Loucy (cell line): ENCODE measurements around the gene BST1.

ENCODE experiments used
- H2AFZ ChIP-seq: fragments of 200-600 bp; sonication (generic); 2 replicates; pipeline ENCODE4 v1.6.0; 2016; ENCODE audit warnings: antibody characterized with exemption, mild to moderate bottlenecking, low read length, moderate library complexity
- H3F3A ChIP-seq: fragments of 200-600 bp; 2 replicates; pipeline ENCODE4 v1.6.0; 2016; ENCODE audit warnings: antibody characterized with exemption, low read depth, mild to moderate bottlenecking
- H3K27me3 ChIP-seq: fragments of 200-600 bp; sonication (generic); 2 replicates; pipeline ENCODE4 v1.6.1; 2014; ENCODE audit warnings: low read length, mild to moderate bottlenecking; ENCODE audit not compliant: insufficient read depth, poor library complexity, severe bottlenecking
- H3K36me3 ChIP-seq: fragments of 200-600 bp; sonication (generic); 2 replicates; pipeline ENCODE4 v1.6.1; 2016; ENCODE audit warnings: low read length; ENCODE audit not compliant: insufficient read depth
- H3K4me1 ChIP-seq: fragments of 200-600 bp; sonication (generic); 2 replicates; pipeline ENCODE4 v1.5.1; 2014; ENCODE audit warnings: low read length, mild to moderate bottlenecking; ENCODE audit not compliant: insufficient read depth, poor library complexity, severe bottlenecking
- H3K4me2 ChIP-seq: fragments of 200-600 bp; sonication (generic); 2 replicates; pipeline ENCODE4 v1.6.0; 2014; ENCODE audit warnings: antibody characterized with exemption, low read length, low read depth, mild to moderate bottlenecking; ENCODE audit not compliant: poor library complexity, severe bottlenecking
- H3K4me3 ChIP-seq: fragments of 200-600 bp; sonication (generic); 2 replicates; pipeline ENCODE4 v1.5.1; 2014; ENCODE audit warnings: low read length, mild to moderate bottlenecking, mixed read lengths; ENCODE audit not compliant: poor library complexity, severe bottlenecking
- H3K79me2 ChIP-seq: fragments of 200-600 bp; sonication (generic); 2 replicates; pipeline ENCODE4 v1.6.1; 2014; ENCODE audit warnings: low read length; ENCODE audit not compliant: insufficient read depth
- H3K9ac ChIP-seq: fragments of 200-600 bp; sonication (generic); 2 replicates; pipeline ENCODE4 v1.6.0; 2014; ENCODE audit warnings: mild to moderate bottlenecking, low read depth, low read length, moderate library complexity; ENCODE audit not compliant: poor library complexity, severe bottlenecking
- H3K9me2 ChIP-seq: fragments of 200-600 bp; sonication (generic); replicated peaks from 2 replicates; pipeline ENCODE4 v1.6.1; 2016; ENCODE audit warnings: low read depth, low read length, mixed read lengths
- H3K9me3 ChIP-seq: fragments of 200-600 bp; sonication (generic); 2 replicates; pipeline ENCODE4 v1.6.1; 2014; ENCODE audit warnings: mild to moderate bottlenecking, antibody characterized with exemption, low read length, low read depth; ENCODE audit not compliant: insufficient read depth
- H4K20me1 ChIP-seq: fragments of 200-600 bp; sonication (generic); 2 replicates; pipeline ENCODE4 v1.6.0; 2014; ENCODE audit warnings: antibody characterized with exemption, low read length, mild to moderate bottlenecking; ENCODE audit not compliant: insufficient read depth, poor library complexity, severe bottlenecking
- EZH2phosphoT487 ChIP-seq: fragments of 200-600 bp; IDR thresholded peaks from 2 replicates; pipeline ENCODE4 v1.6.1; 2018; ENCODE audit warnings: antibody characterized with exemption, mild to moderate bottlenecking, moderate library complexity, borderline replicate concordance
- TF ChIP-seq, protein P1 (sequence below): fragments of 200-600 bp; sonication (generic); conservative IDR thresholded peaks from 2 replicates; pipeline ENCODE4 v1.5.1; 2014; ENCODE audit warnings: mild to moderate bottlenecking, antibody characterized with exemption, low read length

The BST1 gene

DNA sequence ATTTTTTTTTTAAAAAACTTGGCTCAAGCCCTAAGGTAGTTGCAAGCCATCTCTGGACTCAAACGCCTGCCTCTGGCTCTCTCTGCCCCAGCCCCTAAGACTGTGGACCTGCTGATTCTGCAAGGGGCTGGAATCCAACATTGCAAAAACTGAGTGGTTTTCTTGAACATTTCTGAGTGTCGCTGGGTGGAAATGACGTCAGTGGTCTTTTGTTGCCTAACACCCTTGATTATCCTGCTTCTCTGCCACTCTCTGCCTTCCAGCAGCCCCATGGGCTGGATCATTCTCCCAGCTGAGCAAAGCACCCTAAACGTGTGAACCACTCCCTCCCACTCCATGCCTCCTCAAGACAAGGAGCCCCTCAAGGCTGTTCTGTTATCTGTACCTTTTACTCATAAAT lies 16.6 kb downstream of the BST1 start:
- TF ChIP-seq, protein P1, sequence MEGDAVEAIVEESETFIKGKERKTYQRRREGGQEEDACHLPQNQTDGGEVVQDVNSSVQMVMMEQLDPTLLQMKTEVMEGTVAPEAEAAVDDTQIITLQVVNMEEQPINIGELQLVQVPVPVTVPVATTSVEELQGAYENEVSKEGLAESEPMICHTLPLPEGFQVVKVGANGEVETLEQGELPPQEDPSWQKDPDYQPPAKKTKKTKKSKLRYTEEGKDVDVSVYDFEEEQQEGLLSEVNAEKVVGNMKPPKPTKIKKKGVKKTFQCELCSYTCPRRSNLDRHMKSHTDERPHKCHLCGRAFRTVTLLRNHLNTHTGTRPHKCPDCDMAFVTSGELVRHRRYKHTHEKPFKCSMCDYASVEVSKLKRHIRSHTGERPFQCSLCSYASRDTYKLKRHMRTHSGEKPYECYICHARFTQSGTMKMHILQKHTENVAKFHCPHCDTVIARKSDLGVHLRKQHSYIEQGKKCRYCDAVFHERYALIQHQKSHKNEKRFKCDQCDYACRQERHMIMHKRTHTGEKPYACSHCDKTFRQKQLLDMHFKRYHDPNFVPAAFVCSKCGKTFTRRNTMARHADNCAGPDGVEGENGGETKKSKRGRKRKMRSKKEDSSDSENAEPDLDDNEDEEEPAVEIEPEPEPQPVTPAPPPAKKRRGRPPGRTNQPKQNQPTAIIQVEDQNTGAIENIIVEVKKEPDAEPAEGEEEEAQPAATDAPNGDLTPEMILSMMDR: no peak
- no peak for TF ChIP-seq EZH2phosphoT487
- Histone ChIP-seq H3K36me3 (no peaks in the 10 kb centered on the region), H3K79me2 (no peaks in the 10 kb centered on the region), H2AFZ (no peak overlapping the region), H3K4me1 (no peaks in the 10 kb centered on the region), H3F3A (no peaks in the 10 kb centered on the region), H3K9me3 (no peaks in the 10 kb centered on the region), H3K27me3 (no peaks in the 10 kb centered on the region), H3K9ac (no peak overlapping the region), H3K9me2 (no peaks in the 10 kb centered on the region), H3K4me3 (no peak overlapping the region), H3K4me2 (no peak overlapping the region), H4K20me1 (no peaks in the 10 kb centered on the region)

DNA sequence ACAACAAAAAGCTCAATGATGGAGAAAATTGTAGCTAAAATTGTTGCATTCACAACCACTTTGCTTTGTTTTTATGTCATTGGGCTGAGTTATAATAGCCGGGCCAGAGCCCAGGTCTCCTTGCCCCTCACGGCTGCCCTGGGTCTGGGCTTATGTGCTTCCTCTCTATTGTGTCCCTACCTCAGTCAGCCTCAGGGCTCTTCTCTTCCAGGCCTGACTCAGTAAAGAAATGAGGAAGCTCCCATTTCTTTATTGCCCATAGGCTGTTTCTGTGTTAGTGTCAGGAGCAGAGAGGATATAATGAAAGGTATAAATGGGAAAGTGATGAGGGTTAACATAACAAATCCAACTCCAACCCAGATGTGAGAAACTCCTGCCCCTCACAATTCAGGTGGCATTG lies 18.0 kb downstream of the BST1 start:
- no peaks in the 10 kb centered on the region for H3K79me2 ChIP-seq
- no peaks in the 10 kb centered on the region for H3K9me3 ChIP-seq
- TF ChIP-seq, protein P1: no peak
- no peak for TF ChIP-seq EZH2phosphoT487
- no peaks in the 10 kb centered on the region for H4K20me1 ChIP-seq
- no peak overlapping the region for H2AFZ ChIP-seq
- H3K9me2 ChIP-seq: no peaks in the 10 kb centered on the region
- no peak overlapping the region for H3K4me3 ChIP-seq
- no peaks in the 10 kb centered on the region for H3F3A ChIP-seq
- no peaks in the 10 kb centered on the region for H3K36me3 ChIP-seq
- H3K4me2 ChIP-seq: no peak overlapping the region
- no peaks in the 10 kb centered on the region for H3K27me3 ChIP-seq
- no peaks in the 10 kb centered on the region for H3K4me1 ChIP-seq
- no peak overlapping the region for H3K9ac ChIP-seq

DNA sequence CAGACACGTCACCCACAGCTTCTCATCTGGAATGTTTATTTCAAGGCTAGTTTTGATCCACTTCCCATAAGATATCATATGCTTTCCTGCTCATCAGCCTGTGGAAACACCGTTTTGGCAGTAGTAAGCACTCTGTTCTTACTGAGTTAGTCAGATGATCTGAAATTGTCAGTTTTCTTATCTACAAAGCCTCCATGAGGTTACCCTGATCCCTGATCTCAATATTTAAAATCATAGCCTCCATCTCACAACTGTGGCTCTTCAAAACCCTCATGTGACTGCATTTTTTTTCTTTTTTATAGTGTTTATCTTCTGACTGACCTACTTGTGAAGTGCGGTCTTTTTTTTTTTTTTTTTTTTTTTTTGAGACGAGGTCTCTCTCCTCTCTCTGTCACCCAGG lies 22.7 kb downstream of the BST1 start:
- H3K9me2 ChIP-seq: no peaks in the 10 kb centered on the region
- peaks cover 6% of the 10 kb centered on the region for H3K4me1 ChIP-seq
- H3K4me2 ChIP-seq: no peak overlapping the region
- H3K36me3 ChIP-seq: no peaks in the 10 kb centered on the region
- H3F3A ChIP-seq: no peaks in the 10 kb centered on the region
- H4K20me1 ChIP-seq: no peaks in the 10 kb centered on the region
- no peak overlapping the region for H3K9ac ChIP-seq
- H3K4me3 ChIP-seq: no peak overlapping the region
- no peaks in the 10 kb centered on the region for H3K27me3 ChIP-seq
- no peak for TF ChIP-seq EZH2phosphoT487
- TF ChIP-seq, protein P1: no peak
- H3K79me2 ChIP-seq: no peaks in the 10 kb centered on the region
- no peaks in the 10 kb centered on the region for H3K9me3 ChIP-seq
- no peak overlapping the region; the same call in 1 of the 2 replicates for H2AFZ ChIP-seq
